Measurements from ENCODE around the gene RPSA.

The RPSA gene

GRCh38 chr3:39460677-39461076 is 54.2 kb downstream of the RPSA start:
- DNase-seq (ENCODE audit: low read depth, low spot score), result no peak
- Histone ChIP-seq H3K27ac (no peak overlapping the region), H3K36me3 (ENCODE audit: insufficient read depth, low read length) (no peaks in the 10 kb centered on the region), H3K9ac (ENCODE audit: insufficient read length) (no peak overlapping the region), H3K9me3 (ENCODE audit: low read depth, low read length) (no peaks in the 10 kb centered on the region), H3K4me3 (no peak overlapping the region)
- TF ChIP-seq FOXP2 (optimal IDR thresholded peaks at IDR 0.05; ENCODE audit: control extremely low read depth, extremely low read length, insufficient read depth), result no peak
- TF ChIP-seq EZH2 (IDR thresholded peaks at IDR 0.05), result no peak
- TF ChIP-seq POLR2AphosphoS5 (IDR thresholded peaks at IDR 0.05; ENCODE audit: borderline replicate concordance, low read depth, low read length), result no peak

All from SK-N-MC (cell line).